Lower leg skin (tissue), 3 donors: ENCODE measurements around the gene EID3.

ENCODE experiments used
- CTCF ChIP-seq, 3 donors: fragments of 450-650 bp; IDR thresholded peaks; one replicate each; pipeline ENCODE4 v1.5.1; 2016; ENCODE audit warnings: antibody characterized with exemption in 3 of 3, mild to moderate bottlenecking in 3 of 3, moderate library complexity in 2 of 3
- POLR2A ChIP-seq, 2 donors: fragments of 450-650 bp; IDR thresholded peaks; one replicate each; pipeline ENCODE4 v1.6.1; 2016 to 2017; ENCODE audit warnings: antibody characterized with exemption in 2 of 2, mild to moderate bottlenecking in 1 of 2, moderate library complexity in 1 of 2

- TF ChIP-seq CTCF (IDR thresholded peaks at IDR 0.05) = no peak
- no peak for TF ChIP-seq POLR2A (IDR thresholded peaks at IDR 0.05)
These were observed 36.1 kb downstream of the EID3 start for GRCh38 chr12:104339663-104340062.
